GM23338 (cell line): ENCODE data around the gene INPP5A. TPM values are rescaled to one million over a fixed set of nuclear protein-coding genes. Genes with fewer than 3 reads are reported as not detected.

Experiments used
- ATAC-seq: fragments of 200-7000 bp; cut with Tn5 transposase; 3 replicates; pipeline ENCODE4 v1.9.1; 2020
- DNase-seq: peaks from one replicate; pipeline ENCODE4 v3.0.0-alpha.2; 2015; ENCODE audit warnings: low spot score
- H2AFZ ChIP-seq: fragments of 200-600 bp; sonication (generic); 2 replicates; pipeline ENCODE4 v1.8.0; 2016; ENCODE audit warnings: antibody characterized with exemption, mild to moderate bottlenecking, moderate library complexity
- H3F3A ChIP-seq: fragments of 200-600 bp; sonication (generic); replicated peaks from 2 replicates; pipeline ENCODE4 v1.8.0; 2017; ENCODE audit warnings: antibody characterized with exemption, mixed run types, low read depth
- H3K27ac ChIP-seq: fragments of 200-600 bp; sonication (generic); 2 replicates; pipeline ENCODE4 v1.6.1; 2016; ENCODE audit warnings: low read depth
- H3K27me3 ChIP-seq: fragments of 200-600 bp; sonication (generic); 2 replicates; pipeline ENCODE4 v1.8.0; 2016; ENCODE audit warnings: mild to moderate bottlenecking, mixed run types, moderate library complexity; ENCODE audit not compliant: insufficient read depth
- H3K36me3 ChIP-seq: fragments of 200-600 bp; sonication (generic); 2 replicates; pipeline ENCODE4 v1.8.0; 2016; ENCODE audit warnings: mild to moderate bottlenecking; ENCODE audit not compliant: insufficient read depth
- H3K4me1 ChIP-seq: fragments of 200-600 bp; sonication (generic); 2 replicates; pipeline ENCODE4 v1.8.0; 2016; ENCODE audit warnings: mild to moderate bottlenecking, moderate library complexity; ENCODE audit not compliant: insufficient read depth
- H3K4me2 ChIP-seq: fragments of 200-600 bp; sonication (generic); 2 replicates; pipeline ENCODE4 v1.7.1; 2017; ENCODE audit warnings: mixed run types
- H3K4me3 ChIP-seq: fragments of 200-600 bp; sonication (generic); 2 replicates; pipeline ENCODE4 v1.6.1; 2016; ENCODE audit warnings: mixed run types
- H3K79me2 ChIP-seq: fragments of 200-600 bp; sonication (generic); replicated peaks from 2 replicates; pipeline ENCODE4 v1.8.0; 2017; ENCODE audit warnings: mild to moderate bottlenecking; ENCODE audit not compliant: insufficient read depth
- H3K9me2 ChIP-seq: fragments of 200-600 bp; sonication (generic); 2 replicates; pipeline ENCODE4 v1.8.0; 2017; ENCODE audit not compliant: insufficient read depth
- H4K20me1 ChIP-seq: fragments of 200-600 bp; sonication (generic); replicated peaks from 2 replicates; pipeline ENCODE4 v1.8.0; 2017; ENCODE audit warnings: mild to moderate bottlenecking; ENCODE audit not compliant: insufficient read depth
- H3K27ac Mint-ChIP-seq: 2 replicates; pipeline ENCODE4 v1.8.0; 2020; ENCODE audit warnings: inconsistent platforms, mild to moderate bottlenecking, moderate library complexity, mixed read lengths
- H3K27me3 Mint-ChIP-seq: 3 replicates; pipeline ENCODE4 v1.8.0; 2022; ENCODE audit warnings: low read depth, mild to moderate bottlenecking, moderate library complexity, mixed read lengths, inconsistent platforms; ENCODE audit not compliant: insufficient read depth, poor library complexity
- H3K36me3 Mint-ChIP-seq: 3 replicates; pipeline ENCODE4 v1.8.0; 2021; ENCODE audit warnings: low read depth, mild to moderate bottlenecking, inconsistent platforms, moderate library complexity, mixed read lengths
- H3K4me1 Mint-ChIP-seq: 3 replicates; pipeline ENCODE4 v1.8.0; 2020; ENCODE audit warnings: mild to moderate bottlenecking, inconsistent platforms, mixed read lengths
- H3K4me3 Mint-ChIP-seq: 3 replicates; pipeline ENCODE4 v1.8.0; 2021; ENCODE audit warnings: moderate library complexity, mild to moderate bottlenecking, inconsistent platforms, mixed read lengths
- H3K9me3 Mint-ChIP-seq: 3 replicates; pipeline ENCODE4 v1.8.0; 2020; ENCODE audit warnings: moderate library complexity, mild to moderate bottlenecking, inconsistent platforms, mixed read lengths
- CREB1 ChIP-seq: fragments of 250-450 bp; sonication (Bioruptor Pico); IDR thresholded peaks from 2 replicates; pipeline ENCODE4 v1.5.0; 2020; ENCODE audit warnings: low read depth, mild to moderate bottlenecking, moderate library complexity
- EZH2 ChIP-seq: fragments of 200-600 bp; sonication (generic); IDR thresholded peaks from one replicate; pipeline ENCODE4 v1.8.0; 2017; ENCODE audit warnings: antibody characterized with exemption, mild to moderate bottlenecking, low read depth; ENCODE audit not compliant: unreplicated experiment
- EZH2phosphoT487 ChIP-seq: fragments of 200-600 bp; sonication (generic); IDR thresholded peaks from one replicate; pipeline ENCODE4 v1.8.1; 2018; ENCODE audit warnings: antibody characterized with exemption; ENCODE audit not compliant: unreplicated experiment
- JUNB ChIP-seq: IDR thresholded peaks from one replicate; pipeline ENCODE4 v1.6.1; 2016; ENCODE audit warnings: antibody characterized with exemption; ENCODE audit not compliant: unreplicated experiment
- NANOG ChIP-seq: IDR thresholded peaks from 2 replicates; pipeline ENCODE4 v1.6.1; 2016; ENCODE audit warnings: antibody characterized with exemption, borderline replicate concordance
- POLR2AphosphoS5 ChIP-seq: IDR thresholded peaks from 2 replicates; pipeline ENCODE4 v1.6.1; 2016; ENCODE audit warnings: antibody characterized with exemption, low read depth
- STAT1 ChIP-seq: IDR thresholded peaks from one replicate; pipeline ENCODE4 v1.6.1; 2016; ENCODE audit warnings: antibody characterized with exemption; ENCODE audit not compliant: unreplicated experiment
- ZNF114 ChIP-seq: fragments of 250-450 bp; sonication (Bioruptor Pico); IDR thresholded peaks from 2 replicates; pipeline ENCODE4 v1.5.0; 2020; ENCODE audit warnings: mild to moderate bottlenecking, moderate library complexity
- polyA plus RNA-seq: library from polyadenylated mRNA; unstranded; fragments of >200 nt; fragmentation: Nextera tagmentation; extraction: Ambion mirVana; gene quantifications from 2 replicates; pipeline ENCODE4 v1.2.1, GENCODE V29; 2016
- total RNA-seq: library from RNA; depleted of rRNA; stranded (reverse); fragments of >200 nt; shearing (Covaris generic); gene quantifications from 2 replicates; pipeline ENCODE4 v1.2.3, GENCODE V29; 2014
- TF ChIP-seq, protein P1 (sequence below): IDR thresholded peaks from one replicate; pipeline ENCODE4 v1.6.1; 2018; ENCODE audit warnings: antibody characterized with exemption; ENCODE audit not compliant: unreplicated experiment
- TF ChIP-seq, protein P2 (sequence below): IDR thresholded peaks from 2 replicates; pipeline ENCODE4 v1.6.1; 2016; ENCODE audit warnings: antibody characterized with exemption

Gene INPP5A
- total and polyA plus RNA-seq, 2 experiments from 2014 or later: 5.9 to 40.6 TPM

DNA sequence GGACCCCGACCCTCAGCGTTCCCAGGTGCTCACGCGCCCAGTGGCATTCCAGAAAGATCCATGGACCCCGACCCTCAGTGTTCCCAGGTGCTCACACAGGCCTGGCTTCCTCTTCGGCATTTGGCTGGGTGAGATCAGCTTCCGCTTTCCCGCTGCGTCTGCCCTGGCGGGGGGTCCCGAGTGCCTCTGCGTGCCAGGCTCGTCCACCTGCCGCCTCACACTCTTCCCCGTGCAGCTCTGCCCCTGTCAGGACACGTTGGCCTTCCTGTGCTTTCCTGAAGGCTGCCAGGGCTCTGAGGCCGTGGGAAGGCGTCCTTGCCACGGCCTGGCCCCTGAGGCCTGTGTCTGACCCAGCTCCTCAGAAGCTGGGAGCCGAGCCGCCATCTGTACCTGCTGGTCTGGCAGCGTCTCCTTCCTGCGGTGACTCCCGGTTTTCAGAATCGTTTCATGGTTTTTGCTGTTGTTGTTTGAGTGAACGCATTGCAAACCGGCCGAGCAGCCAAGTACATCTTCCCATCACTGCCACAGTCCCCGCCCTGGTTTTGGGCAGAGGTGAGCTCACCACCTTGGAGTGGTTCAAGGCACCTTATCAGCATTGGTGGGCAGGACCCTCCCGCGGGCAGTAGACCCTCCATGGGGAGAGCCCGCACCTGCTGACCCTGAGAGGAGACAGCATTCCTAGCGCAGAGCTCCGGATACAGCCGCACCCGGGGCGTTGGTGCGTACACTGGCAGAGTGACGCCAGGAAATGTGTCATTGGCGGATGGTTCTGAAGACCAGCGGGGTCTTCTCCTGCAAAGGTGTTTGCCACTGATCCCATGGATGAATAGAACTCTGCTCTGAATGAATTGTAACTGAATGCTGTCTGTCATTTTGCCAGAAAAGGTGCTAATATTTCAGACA is 231.0 kb downstream of the INPP5A start:
- Histone ChIP-seq H3K36me3 (no peaks in the 10 kb centered on the region), H3K27ac (no peak overlapping the region), H3K4me1 (no peaks in the 10 kb centered on the region), H4K20me1 (no peaks in the 10 kb centered on the region), H3K9me2 (no peaks in the 10 kb centered on the region), H3K27me3 (no peaks in the 10 kb centered on the region), H3K4me2 (no peak overlapping the region), H3K4me3 (no peak overlapping the region), H2AFZ (no peak overlapping the region), H3F3A (0 out of 2 replicates have a peak, but pooled peaks cover 3% of the 10 kb centered on the region), H3K79me2 (no peaks in the 10 kb centered on the region)
- DNase-seq: no peak
- Mint-ChIP-seq H3K4me3 (no peak overlapping the region), H3K4me1 (no peaks in the 10 kb centered on the region; the same call in 2 of the 3 replicates), H3K36me3 (peaks cover 4% of the 10 kb centered on the region), H3K27me3 (peaks cover 9% of the 10 kb centered on the region), H3K9me3 (no peaks in the 10 kb centered on the region; the same call in 2 of the 3 replicates), H3K27ac (no peak overlapping the region)
- ATAC-seq: no peak
- TF ChIP-seq POLR2AphosphoS5 (no peak), CREB1 (CRISPR knock-in tag) (no peak)

DNA sequence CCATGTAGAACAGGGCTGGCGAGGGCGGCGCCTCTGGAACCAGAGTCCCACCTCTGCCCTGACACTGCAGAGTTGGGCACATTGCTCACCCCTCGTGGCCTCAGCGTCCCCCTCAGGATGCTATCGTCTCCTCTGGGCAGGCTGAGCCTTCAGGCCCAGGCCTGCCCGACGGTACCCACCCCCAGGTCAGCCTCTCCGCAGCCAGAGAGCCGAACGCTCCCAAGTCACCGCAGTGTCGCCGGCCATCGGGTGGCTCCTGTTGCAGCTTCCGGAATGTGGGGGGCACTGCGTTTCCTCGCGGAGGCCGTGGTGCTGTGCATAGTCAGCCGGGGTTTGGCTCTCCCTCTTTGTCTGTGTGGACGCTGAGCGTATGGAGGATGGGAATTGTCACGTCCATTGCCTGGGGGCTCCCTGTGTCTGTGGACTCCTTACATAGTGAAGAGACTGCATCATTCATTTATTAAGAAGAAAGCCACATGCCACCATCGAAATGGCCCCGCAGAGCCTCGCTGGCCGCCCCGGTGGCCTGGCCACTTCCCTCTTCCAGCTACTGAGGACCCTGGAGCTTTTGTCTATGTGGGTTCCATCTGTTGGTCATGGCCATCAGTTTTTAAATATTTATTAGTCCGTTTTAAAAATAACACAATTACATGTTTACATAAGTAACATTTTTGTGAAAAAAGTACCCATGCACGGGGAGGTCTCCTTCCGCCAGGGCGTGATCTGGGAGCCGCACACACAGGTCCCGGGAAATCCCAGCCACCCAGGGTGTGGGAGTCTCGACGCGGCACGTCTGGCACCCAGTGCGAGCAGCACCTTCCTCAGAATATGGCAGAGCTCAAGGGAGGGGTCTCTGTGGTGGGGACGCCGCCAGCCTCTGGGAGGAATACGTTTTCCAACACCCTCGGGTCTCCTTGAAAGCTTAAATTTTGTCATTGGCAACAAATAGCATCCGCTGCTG is 232.8 kb downstream of the INPP5A start:
- H3K27ac ChIP-seq: no peak overlapping the region
- H3K9me3 Mint-ChIP-seq: no peaks in the 10 kb centered on the region; the same call in 1 of the 3 replicates
- H3K36me3 ChIP-seq: no peaks in the 10 kb centered on the region
- no peaks in the 10 kb centered on the region; the same call in 2 of the 3 replicates for H3K4me1 Mint-ChIP-seq
- H3K27me3 ChIP-seq: no peaks in the 10 kb centered on the region
- H3K4me1 ChIP-seq: no peaks in the 10 kb centered on the region
- H3K36me3 Mint-ChIP-seq: peaks cover 4% of the 10 kb centered on the region
- H3K27ac Mint-ChIP-seq: no peak overlapping the region
- no peaks in the 10 kb centered on the region for H3F3A ChIP-seq
- H3K4me3 ChIP-seq: no peak overlapping the region
- no peak for DNase-seq
- no peak overlapping the region for H3K4me2 ChIP-seq
- no peak for ATAC-seq
- no peaks in the 10 kb centered on the region for H3K79me2 ChIP-seq
- H3K27me3 Mint-ChIP-seq: peaks cover 5% of the 10 kb centered on the region
- H4K20me1 ChIP-seq: no peaks in the 10 kb centered on the region
- H2AFZ ChIP-seq: no peak overlapping the region
- H3K4me3 Mint-ChIP-seq: no peak overlapping the region
- H3K9me2 ChIP-seq: no peaks in the 10 kb centered on the region
- TF ChIP-seq JUNB: no peak
- no peak for TF ChIP-seq POLR2AphosphoS5
- no peak for TF ChIP-seq STAT1
- no peak for TF ChIP-seq ZNF114
- no peak for TF ChIP-seq CREB1 (CRISPR knock-in tag)
- TF ChIP-seq NANOG: no peak
- TF ChIP-seq EZH2phosphoT487: no peak
- TF ChIP-seq EZH2: no peak
- TF ChIP-seq, protein P1, sequence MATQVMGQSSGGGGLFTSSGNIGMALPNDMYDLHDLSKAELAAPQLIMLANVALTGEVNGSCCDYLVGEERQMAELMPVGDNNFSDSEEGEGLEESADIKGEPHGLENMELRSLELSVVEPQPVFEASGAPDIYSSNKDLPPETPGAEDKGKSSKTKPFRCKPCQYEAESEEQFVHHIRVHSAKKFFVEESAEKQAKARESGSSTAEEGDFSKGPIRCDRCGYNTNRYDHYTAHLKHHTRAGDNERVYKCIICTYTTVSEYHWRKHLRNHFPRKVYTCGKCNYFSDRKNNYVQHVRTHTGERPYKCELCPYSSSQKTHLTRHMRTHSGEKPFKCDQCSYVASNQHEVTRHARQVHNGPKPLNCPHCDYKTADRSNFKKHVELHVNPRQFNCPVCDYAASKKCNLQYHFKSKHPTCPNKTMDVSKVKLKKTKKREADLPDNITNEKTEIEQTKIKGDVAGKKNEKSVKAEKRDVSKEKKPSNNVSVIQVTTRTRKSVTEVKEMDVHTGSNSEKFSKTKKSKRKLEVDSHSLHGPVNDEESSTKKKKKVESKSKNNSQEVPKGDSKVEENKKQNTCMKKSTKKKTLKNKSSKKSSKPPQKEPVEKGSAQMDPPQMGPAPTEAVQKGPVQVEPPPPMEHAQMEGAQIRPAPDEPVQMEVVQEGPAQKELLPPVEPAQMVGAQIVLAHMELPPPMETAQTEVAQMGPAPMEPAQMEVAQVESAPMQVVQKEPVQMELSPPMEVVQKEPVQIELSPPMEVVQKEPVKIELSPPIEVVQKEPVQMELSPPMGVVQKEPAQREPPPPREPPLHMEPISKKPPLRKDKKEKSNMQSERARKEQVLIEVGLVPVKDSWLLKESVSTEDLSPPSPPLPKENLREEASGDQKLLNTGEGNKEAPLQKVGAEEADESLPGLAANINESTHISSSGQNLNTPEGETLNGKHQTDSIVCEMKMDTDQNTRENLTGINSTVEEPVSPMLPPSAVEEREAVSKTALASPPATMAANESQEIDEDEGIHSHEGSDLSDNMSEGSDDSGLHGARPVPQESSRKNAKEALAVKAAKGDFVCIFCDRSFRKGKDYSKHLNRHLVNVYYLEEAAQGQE: no peak
- TF ChIP-seq, protein P2, sequence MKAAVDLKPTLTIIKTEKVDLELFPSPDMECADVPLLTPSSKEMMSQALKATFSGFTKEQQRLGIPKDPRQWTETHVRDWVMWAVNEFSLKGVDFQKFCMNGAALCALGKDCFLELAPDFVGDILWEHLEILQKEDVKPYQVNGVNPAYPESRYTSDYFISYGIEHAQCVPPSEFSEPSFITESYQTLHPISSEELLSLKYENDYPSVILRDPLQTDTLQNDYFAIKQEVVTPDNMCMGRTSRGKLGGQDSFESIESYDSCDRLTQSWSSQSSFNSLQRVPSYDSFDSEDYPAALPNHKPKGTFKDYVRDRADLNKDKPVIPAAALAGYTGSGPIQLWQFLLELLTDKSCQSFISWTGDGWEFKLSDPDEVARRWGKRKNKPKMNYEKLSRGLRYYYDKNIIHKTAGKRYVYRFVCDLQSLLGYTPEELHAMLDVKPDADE: no peak
